Colonic mucosa (tissue), 4 donors: Measurements from ENCODE around the gene RPL28. TPM values are rescaled to one million over a fixed set of nuclear protein-coding genes. Genes with fewer than 3 reads are reported as not detected.
"Not testable (repeated sequence)": the region's sequence is repeated elsewhere in the genome, so short reads cannot be mapped to it uniquely, and the experiment has no call there.

ENCODE experiments used
- DNase-seq: peaks from one replicate; pipeline ENCODE4 v3.0.0-alpha.2; 2020
- H3K27ac ChIP-seq: fragments of 200-600 bp; one replicate; pipeline ENCODE4 v1.8.0; 2021
- H3K27me3 ChIP-seq: fragments of 200-600 bp; one replicate; pipeline ENCODE4 v1.8.0; 2021
- H3K36me3 ChIP-seq: fragments of 200-600 bp; one replicate; pipeline ENCODE4 v1.8.0; 2021
- H3K4me1 ChIP-seq: fragments of 200-600 bp; one replicate; pipeline ENCODE4 v1.8.0; 2021; ENCODE audit warnings: mild to moderate bottlenecking
- H3K4me3 ChIP-seq: fragments of 200-600 bp; one replicate; pipeline ENCODE4 v1.8.0; 2021
- H3K9ac ChIP-seq, 2 donors: one replicate each; pipeline ENCODE4 v1.7.0; 2013; ENCODE audit warnings: control low read depth in 2 of 2, low read depth in 2 of 2, low read length in 2 of 2
- H3K9me3 ChIP-seq: fragments of 200-600 bp; one replicate; pipeline ENCODE4 v1.8.0; 2021
- CTCF ChIP-seq: fragments of 200-600 bp; IDR thresholded peaks from one replicate; pipeline ENCODE4 v1.8.0; 2022; ENCODE audit warnings: antibody characterized with exemption, mild to moderate bottlenecking
- intact Hi-C: fragments of 100-400 bp; cut with DNase I; formaldehyde crosslinking; loops from one replicate; pipeline ENCODE4 v1.14.1; 2022
- total RNA-seq, 2 donors: library from RNA; stranded (reverse); fragmentation: NEBNext Ultra II Directional in 1 of 2; extraction: Animal tissue kit (Norgen Biotek cat#: 25700) in 1 of 2; gene quantifications; one replicate each; pipeline ENCODE4 v1.2.1, GENCODE V29; 2021
- donor health status: healthy.
- donor health status: DM: no; HTN: no; CAD: no.
- donor health status: DM: no; HTN: no; CAD: no.

The RPL28 gene
- total RNA-seq, 2 donors from 2014 or later, result 1,447 to 1,819 TPM

- no peaks in the 10 kb centered on the region for H3K27me3 ChIP-seq
- intact Hi-C loops, result loop anchor here (5.0 kb wide), 2 partner anchors 127 to 277 kb away; no protein-coding TSS in a partner anchor
- no peaks in the 10 kb centered on the region for H3K9me3 ChIP-seq
- H3K4me3 ChIP-seq, result no peak overlapping the region
- H3K9ac ChIP-seq, result no peak overlapping the region
- TF ChIP-seq CTCF, result no peak
- no peaks in the 10 kb centered on the region for H3K4me1 ChIP-seq
- H3K27ac ChIP-seq, result no peak overlapping the region
- no peak for DNase-seq
- H3K36me3 ChIP-seq, result no peaks in the 10 kb centered on the region
These were observed 34.0 kb downstream of the RPL28 start for GRCh38 chr19:55419624-55420236.

GRCh38 chr19:55421281-55421680 is 35.5 kb downstream of the RPL28 start:
- DNase-seq, H3K27ac ChIP-seq, H3K9ac ChIP-seq, H3K9me3 ChIP-seq, H3K4me3 ChIP-seq, H3K27me3 ChIP-seq, H3K4me1 ChIP-seq, H3K36me3 ChIP-seq, intact Hi-C loops: not testable (repeated sequence)

- TF ChIP-seq CTCF, result no peak
- intact Hi-C loops, result no loop called here
- Histone ChIP-seq H3K27me3 (no peaks in the 10 kb centered on the region), H3K4me3 (no peak overlapping the region), H3K4me1 (no peaks in the 10 kb centered on the region), H3K9me3 (no peaks in the 10 kb centered on the region), H3K27ac (no peak overlapping the region), H3K9ac (no peak overlapping the region), H3K36me3 (no peaks in the 10 kb centered on the region)
- DNase-seq, result no peak
These were observed 37.7 kb downstream of the RPL28 start for GRCh38 chr19:55423225-55424005.

GRCh38 chr19:55424518-55424917 is 38.8 kb downstream of the RPL28 start:
- Histone ChIP-seq H3K36me3 (no peaks in the 10 kb centered on the region), H3K27me3 (no peaks in the 10 kb centered on the region), H3K9ac (no peak overlapping the region), H3K4me1 (no peaks in the 10 kb centered on the region), H3K27ac (no peak overlapping the region), H3K4me3 (no peak overlapping the region), H3K9me3 (no peaks in the 10 kb centered on the region)
- DNase-seq, result no peak
- intact Hi-C loops, result no loop called here
- no peak for TF ChIP-seq CTCF

- H3K27me3 ChIP-seq, result no peaks in the 10 kb centered on the region
- no peaks in the 10 kb centered on the region for H3K36me3 ChIP-seq
- no peak for DNase-seq
- H3K4me1 ChIP-seq, result no peaks in the 10 kb centered on the region
- no peaks in the 10 kb centered on the region for H3K9me3 ChIP-seq
- H3K4me3 ChIP-seq, result no peak overlapping the region
- TF ChIP-seq CTCF, result no peak
- no peak overlapping the region for H3K27ac ChIP-seq
- H3K9ac ChIP-seq, result no peak overlapping the region
- intact Hi-C loops, result no loop called here
These were observed 40.3 kb downstream of the RPL28 start for GRCh38 chr19:55426042-55426441.

- Histone ChIP-seq H3K27me3 (peaks cover 20% of the 10 kb centered on the region), H3K36me3 (no peaks in the 10 kb centered on the region), H3K27ac (no peak overlapping the region), H3K9ac (no peak overlapping the region), H3K9me3 (no peaks in the 10 kb centered on the region), H3K4me3 (no peak overlapping the region), H3K4me1 (no peaks in the 10 kb centered on the region)
- intact Hi-C loops, result no loop called here
- no peak for TF ChIP-seq CTCF
- DNase-seq, result no peak
These were observed 45.5 kb downstream of the RPL28 start for GRCh38 chr19:55431183-55431582.
